HFFc6 (cell line): ENCODE measurements around the gene RALA. TPM values are rescaled to one million over a fixed set of nuclear protein-coding genes. Genes with fewer than 3 reads are reported as not detected.
"Not testable (repeated sequence)": the region's sequence is repeated elsewhere in the genome, so short reads cannot be mapped to it uniquely, and the experiment has no call there.

Experiments
- DNase-seq: peaks from one replicate; pipeline ENCODE4 v3.0.0-alpha.2; 2018
- H3K27ac Mint-ChIP-seq: 2 replicates; pipeline ENCODE4 v1.8.0; 2020; ENCODE audit warnings: mild to moderate bottlenecking, mixed read lengths
- H3K27me3 Mint-ChIP-seq: 2 replicates; pipeline ENCODE4 v1.8.0; 2021; ENCODE audit warnings: mild to moderate bottlenecking, moderate library complexity, mixed read lengths; ENCODE audit not compliant: insufficient read depth
- H3K36me3 Mint-ChIP-seq: 2 replicates; pipeline ENCODE4 v1.8.0; 2021; ENCODE audit warnings: low read depth, mixed read lengths
- H3K4me1 Mint-ChIP-seq: 2 replicates; pipeline ENCODE4 v1.8.0; 2020; ENCODE audit warnings: low read depth, mixed read lengths
- H3K4me3 Mint-ChIP-seq: 2 replicates; pipeline ENCODE4 v1.8.0; 2020; ENCODE audit warnings: mild to moderate bottlenecking, moderate library complexity, mixed read lengths
- H3K9me3 Mint-ChIP-seq: 2 replicates; pipeline ENCODE4 v1.8.0; 2020; ENCODE audit warnings: mild to moderate bottlenecking, mixed read lengths
- CTCF ChIP-seq: fragments of 200-600 bp; sonication (generic); IDR thresholded peaks from 2 replicates; pipeline ENCODE4 v1.5.0; 2021; ENCODE audit warnings: antibody characterized with exemption, mild to moderate bottlenecking
- total RNA-seq, 6 experiments: library from RNA; stranded (reverse); fragmentation: NEBNext Ultra II Directional; extraction: Animal tissue kit (Norgen Biotek cat#: 25700); gene quantifications; 2 replicates in 1 of 6; 3 replicates in 5 of 6; pipeline ENCODE4 v1.2.3, GENCODE V29; 2021

Gene RALA
- total RNA-seq, 6 experiments from 2014 or later, result 43.3 to 53.9 (median 45.7) TPM

GRCh38 chr7:39673868-39674267 lies 50.5 kb downstream of the RALA start:
- no peak for DNase-seq
- no peak for TF ChIP-seq CTCF
- H3K4me1 Mint-ChIP-seq, result peaks cover 61% of the 10 kb centered on the region
- no peak overlapping the region for H3K4me3 Mint-ChIP-seq
- H3K36me3 Mint-ChIP-seq, result peaks cover 19% of the 10 kb centered on the region
- peaks cover 5% of the 10 kb centered on the region for H3K9me3 Mint-ChIP-seq
- H3K27ac Mint-ChIP-seq, result no peak overlapping the region
- no peaks in the 10 kb centered on the region; the same call in 1 of the 2 replicates for H3K27me3 Mint-ChIP-seq

GRCh38 chr7:39674406-39674805 lies 51.0 kb downstream of the RALA start:
- Mint-ChIP-seq H3K27me3 (no peaks in the 10 kb centered on the region; the same call in 1 of the 2 replicates), H3K36me3 (peaks cover 19% of the 10 kb centered on the region), H3K27ac (no peak overlapping the region), H3K4me3 (no peak overlapping the region), H3K9me3 (peaks cover 5% of the 10 kb centered on the region), H3K4me1 (peaks cover 61% of the 10 kb centered on the region)
- no peak for DNase-seq
- TF ChIP-seq CTCF, result no peak

GRCh38 chr7:39676346-39676745 lies 53.0 kb downstream of the RALA start:
- Mint-ChIP-seq H3K27ac (no peak overlapping the region), H3K4me1 (peaks cover 67% of the 10 kb centered on the region)
- DNase-seq, result no peak

GRCh38 chr7:39678930-39679709 lies 55.7 kb downstream of the RALA start:
- TF ChIP-seq CTCF, result no peak
- Mint-ChIP-seq H3K4me1 (peaks cover 78% of the 10 kb centered on the region), H3K36me3 (peaks cover 29% of the 10 kb centered on the region), H3K27ac (peak overlapping the region; percentile 53), H3K9me3 (peaks cover 5% of the 10 kb centered on the region), H3K27me3 (no peaks in the 10 kb centered on the region; the same call in 1 of the 2 replicates), H3K4me3 (peak overlapping the region; percentile 18)
- DNase-seq, result no peak

More at GRCh38 chr7:39676346-39676745, 53.0 kb downstream of the RALA start:
- TF ChIP-seq CTCF, result no peak
- Mint-ChIP-seq H3K36me3 (peaks cover 25% of the 10 kb centered on the region), H3K4me3 (no peak overlapping the region), H3K9me3 (peaks cover 5% of the 10 kb centered on the region), H3K27me3 (no peaks in the 10 kb centered on the region; the same call in 1 of the 2 replicates)

- H3K27me3 Mint-ChIP-seq, H3K9me3 Mint-ChIP-seq, H3K4me3 Mint-ChIP-seq, DNase-seq, H3K27ac Mint-ChIP-seq: not testable (repeated sequence)
- peaks cover 79% of the 10 kb centered on the region for H3K4me1 Mint-ChIP-seq
- H3K36me3 Mint-ChIP-seq, result peaks cover 29% of the 10 kb centered on the region
Observed at GRCh38 chr7:39679874-39680273, 56.5 kb downstream of the RALA start.

GRCh38 chr7:39681887-39682441 lies 58.6 kb downstream of the RALA start:
- peak overlapping the region; percentile 85 for H3K27ac Mint-ChIP-seq
- no peak for TF ChIP-seq CTCF
- H3K9me3 Mint-ChIP-seq, result peaks cover 1% of the 10 kb centered on the region
- no peaks in the 10 kb centered on the region; the same call in 1 of the 2 replicates for H3K27me3 Mint-ChIP-seq
- H3K4me3 Mint-ChIP-seq, result no peak overlapping the region; the same call in 1 of the 2 replicates
- H3K36me3 Mint-ChIP-seq, result peaks cover 10% of the 10 kb centered on the region
- H3K4me1 Mint-ChIP-seq, result peaks cover 84% of the 10 kb centered on the region
- no peak for DNase-seq
